ENCODE data around the gene MRGPRG.

MRGPRG gene

GRCh38 chr11:3194016-3194816 is 24.4 kb downstream of the MRGPRG start:
- no peak for DNase-seq (ENCODE audit: low read depth)

- no peak for DNase-seq (ENCODE audit: low read depth)
Measured at GRCh38 chr11:3193373-3194015, 25.1 kb downstream of the MRGPRG start.

GRCh38 chr11:3192511-3193372 is 25.9 kb downstream of the MRGPRG start:
- DNase-seq (ENCODE audit: low read depth), result no peak

- no peak for DNase-seq (ENCODE audit: low read depth)
Measured at GRCh38 chr11:3191586-3192324, 26.9 kb downstream of the MRGPRG start.

- no peak for DNase-seq (ENCODE audit: low read depth)
Measured at GRCh38 chr11:3190600-3190999, 28.0 kb downstream of the MRGPRG start.

GRCh38 chr11:3189886-3190583 is 28.6 kb downstream of the MRGPRG start:
- DNase-seq (ENCODE audit: low read depth), result no peak

GRCh38 chr11:3189196-3189843 is 29.3 kb downstream of the MRGPRG start:
- DNase-seq (ENCODE audit: low read depth), result no peak

GRCh38 chr11:3188496-3189195 is 30.0 kb downstream of the MRGPRG start:
- DNase-seq (ENCODE audit: low read depth), result no peak

GRCh38 chr11:3186166-3186953 is 32.3 kb downstream of the MRGPRG start:
- no peak for DNase-seq (ENCODE audit: low read depth)

GRCh38 chr11:3184732-3185347 is 33.8 kb downstream of the MRGPRG start:
- no peak for DNase-seq (ENCODE audit: low read depth)

- DNase-seq (ENCODE audit: low read depth), result no peak
Measured at GRCh38 chr11:3183523-3183922, 35.1 kb downstream of the MRGPRG start.

GRCh38 chr11:3182462-3182852 is 36.2 kb downstream of the MRGPRG start:
- no peak for DNase-seq (ENCODE audit: low read depth)

GRCh38 chr11:3181725-3182461 is 36.7 kb downstream of the MRGPRG start:
- no peak for DNase-seq (ENCODE audit: low read depth)

- no peak for DNase-seq (ENCODE audit: low read depth)
Measured at GRCh38 chr11:3180869-3181268, 37.7 kb downstream of the MRGPRG start.

GRCh38 chr11:3178349-3178748 is 40.3 kb downstream of the MRGPRG start:
- DNase-seq (ENCODE audit: low read depth), result no peak

- DNase-seq (ENCODE audit: low read depth), result no peak
Measured at GRCh38 chr11:3177931-3178330, 40.7 kb downstream of the MRGPRG start.

- no peak for DNase-seq (ENCODE audit: low read depth)
Measured at GRCh38 chr11:3176487-3176886, 42.1 kb downstream of the MRGPRG start.

- DNase-seq (ENCODE audit: low read depth), result no peak
Measured at GRCh38 chr11:3175194-3175593, 43.4 kb downstream of the MRGPRG start.
